GM23248 (cell line): Measurements from ENCODE around the gene SLC37A3. TPM values are rescaled to one million over a fixed set of nuclear protein-coding genes. Genes with fewer than 3 reads are reported as not detected.
"Not testable (repeated sequence)": the region's sequence is repeated elsewhere in the genome, so short reads cannot be mapped to it uniquely, and the experiment has no call there.

ENCODE experiments used
- DNase-seq: peaks from one replicate; pipeline ENCODE4 v3.0.0-alpha.2; 2015
- H2AFZ ChIP-seq: fragments of 200-600 bp; sonication (generic); 2 replicates; pipeline ENCODE4 v1.6.1; 2016; ENCODE audit warnings: antibody characterized with exemption
- H3F3A ChIP-seq: fragments of 200-600 bp; sonication (generic); 2 replicates; pipeline ENCODE4 v1.6.1; 2016; ENCODE audit warnings: mild to moderate bottlenecking, antibody characterized with exemption, mixed run types; ENCODE audit not compliant: insufficient read depth
- H3K27ac ChIP-seq: fragments of 200-600 bp; sonication (generic); 2 replicates; pipeline ENCODE4 v1.5.1; 2016; ENCODE audit warnings: mild to moderate bottlenecking
- H3K27me3 ChIP-seq: fragments of 200-600 bp; sonication (generic); replicated peaks from 2 replicates; pipeline ENCODE4 v1.6.1; 2016; ENCODE audit warnings: mild to moderate bottlenecking; ENCODE audit not compliant: insufficient read depth
- H3K36me3 ChIP-seq: fragments of 200-600 bp; sonication (generic); 2 replicates; pipeline ENCODE4 v1.6.1; 2016; ENCODE audit warnings: low read depth, mild to moderate bottlenecking
- H3K4me1 ChIP-seq: fragments of 200-600 bp; sonication (generic); 2 replicates; pipeline ENCODE4 v1.6.1; 2016; ENCODE audit warnings: mild to moderate bottlenecking; ENCODE audit not compliant: insufficient read depth
- H3K4me2 ChIP-seq: fragments of 200-600 bp; sonication (generic); one replicate; pipeline ENCODE4 v1.6.1; 2016; ENCODE audit warnings: mild to moderate bottlenecking; ENCODE audit not compliant: unreplicated experiment
- H3K4me3 ChIP-seq: fragments of 200-600 bp; sonication (generic); 2 replicates; pipeline ENCODE4 v1.5.1; 2016; ENCODE audit warnings: mild to moderate bottlenecking
- H3K79me2 ChIP-seq: fragments of 200-600 bp; sonication (generic); 2 replicates; pipeline ENCODE4 v1.6.1; 2016; ENCODE audit warnings: mild to moderate bottlenecking; ENCODE audit not compliant: insufficient read depth
- H3K9ac ChIP-seq: fragments of 200-600 bp; sonication (generic); 2 replicates; pipeline ENCODE4 v1.6.1; 2016; ENCODE audit warnings: mild to moderate bottlenecking
- H3K9me2 ChIP-seq: fragments of 200-600 bp; sonication (generic); 2 replicates; pipeline ENCODE4 v1.6.1; 2016; ENCODE audit warnings: mixed run types, mild to moderate bottlenecking, moderate library complexity; ENCODE audit not compliant: insufficient read depth
- H3K9me3 ChIP-seq: fragments of 200-600 bp; sonication (generic); one replicate; pipeline ENCODE4 v1.6.1; 2017; ENCODE audit warnings: low read depth
- H4K20me1 ChIP-seq: fragments of 200-600 bp; sonication (generic); 2 replicates; pipeline ENCODE4 v1.6.0; 2016; ENCODE audit not compliant: insufficient read depth
- EZH2 ChIP-seq: fragments of 200-600 bp; sonication (generic); IDR thresholded peaks from 2 replicates; pipeline ENCODE4 v1.6.1; 2018; ENCODE audit warnings: antibody characterized with exemption, mild to moderate bottlenecking; ENCODE audit not compliant: insufficient read depth, poor library complexity, severe bottlenecking
- EZH2phosphoT487 ChIP-seq: fragments of 200-600 bp; sonication (generic); IDR thresholded peaks from 2 replicates; pipeline ENCODE4 v1.6.1; 2018; ENCODE audit warnings: antibody characterized with exemption, moderate library complexity, mild to moderate bottlenecking, low read depth; ENCODE audit not compliant: insufficient read depth
- WGBS, 2 experiments: methylation state at CpG; one replicate each; pipeline ENCODE4 v1.1.6; 2015 to 2017; ENCODE audit warnings: low lambda C conversion rate in 2 of 2, low coverage in 1 of 2; ENCODE audit errors: missing lambda C conversion rate in 2 of 2; 5-methylcytosine and 5-hydroxymethylcytosine counted together
- in situ Hi-C: fragments of 300-500 bp; cut with MboI; formaldehyde crosslinking; loops from 2 replicates; pipeline ENCODE4 v1.15.0; 2020
- polyA plus RNA-seq: library from polyadenylated mRNA; unstranded; fragments of >200 nt; fragmentation: Nextera tagmentation; extraction: Ambion mirVana; gene quantifications from 2 replicates; pipeline ENCODE4 v1.2.1, GENCODE V29; 2016
- total RNA-seq: library from RNA; depleted of rRNA; stranded (reverse); fragments of >200 nt; shearing (Covaris generic); gene quantifications from 2 replicates; pipeline ENCODE4 v1.2.3, GENCODE V29; 2014

The SLC37A3 gene
- total and polyA plus RNA-seq, 2 experiments from 2014 or later, result 39.8 to 61.7 TPM

- no peaks in the 10 kb centered on the region for H3K79me2 ChIP-seq
- peak overlapping the region; percentile 87 for H2AFZ ChIP-seq
- DNase-seq, result peak; percentile 70
- H3K4me1 ChIP-seq, result peaks cover 31% of the 10 kb centered on the region
- H4K20me1 ChIP-seq, result no peaks in the 10 kb centered on the region
- H3F3A ChIP-seq, result peaks cover 22% of the 10 kb centered on the region
- peak overlapping the region; percentile 59 for H3K4me3 ChIP-seq
- in situ Hi-C loops, result no loop called here
- H3K36me3 ChIP-seq, result no peaks in the 10 kb centered on the region
- peak overlapping the region; percentile 86 for H3K27ac ChIP-seq
- WGBS, 2 experiments, result 42 to 43% methylated on average over 21 of the region's 21 CpGs
- TF ChIP-seq EZH2phosphoT487 (no peak), EZH2 (no peak)
- no peaks in the 10 kb centered on the region for H3K9me3 ChIP-seq
- peak overlapping the region; percentile 84 for H3K4me2 ChIP-seq
- peak overlapping the region; percentile 75 for H3K9ac ChIP-seq
- no peaks in the 10 kb centered on the region for H3K27me3 ChIP-seq
- no peaks in the 10 kb centered on the region for H3K9me2 ChIP-seq
Measured at GRCh38 chr7:140314573-140315480, 83.5 kb downstream of the SLC37A3 start.

GRCh38 chr7:140312141-140312846 is 86.0 kb downstream of the SLC37A3 start:
- Histone ChIP-seq H3K9me2 (no peaks in the 10 kb centered on the region), H4K20me1 (no peaks in the 10 kb centered on the region), H3K27ac (no peak overlapping the region), H3K4me2 (no peak overlapping the region), H3K9ac (no peak overlapping the region), H3K27me3 (no peaks in the 10 kb centered on the region), H3F3A (peaks cover 22% of the 10 kb centered on the region), H2AFZ (no peak overlapping the region), H3K4me1 (peaks cover 31% of the 10 kb centered on the region), H3K36me3 (no peaks in the 10 kb centered on the region), H3K9me3 (no peaks in the 10 kb centered on the region), H3K79me2 (no peaks in the 10 kb centered on the region), H3K4me3 (no peak overlapping the region)
- no peak for TF ChIP-seq EZH2
- TF ChIP-seq EZH2phosphoT487, result no peak
- whole genome bisulfite sequencing, 2 experiments, result 91 to 96% methylated on average over 2 of the region's 2 CpGs
- DNase-seq, result no peak
- in situ Hi-C loops, result no loop called here

GRCh38 chr7:140311128-140311527 is 87.2 kb downstream of the SLC37A3 start:
- H3K4me2 ChIP-seq, H3K27ac ChIP-seq, in situ Hi-C loops, H4K20me1 ChIP-seq, DNase-seq, H3K27me3 ChIP-seq, H3K9ac ChIP-seq, H3K9me3 ChIP-seq, H3K9me2 ChIP-seq, H2AFZ ChIP-seq, H3K4me3 ChIP-seq, H3K36me3 ChIP-seq, H3K79me2 ChIP-seq: not testable (repeated sequence)
- Histone ChIP-seq H3F3A (peaks cover 14% of the 10 kb centered on the region), H3K4me1 (peaks cover 20% of the 10 kb centered on the region)
- 69 to 71% methylated on average over 2 of the region's 2 CpGs for WGBS, 2 experiments

GRCh38 chr7:140310337-140311002 is 87.9 kb downstream of the SLC37A3 start:
- H3K79me2 ChIP-seq, result no peaks in the 10 kb centered on the region
- no peak overlapping the region for H3K4me3 ChIP-seq
- no peak overlapping the region for H3K4me2 ChIP-seq
- H4K20me1 ChIP-seq, result no peaks in the 10 kb centered on the region
- H3K4me1 ChIP-seq, result peaks cover 14% of the 10 kb centered on the region
- H3K9ac ChIP-seq, result no peak overlapping the region
- H3K9me2 ChIP-seq, result no peaks in the 10 kb centered on the region
- WGBS, 2 experiments, result 94 to 97% methylated on average over 3 of the region's 3 CpGs
- no peak overlapping the region for H2AFZ ChIP-seq
- H3K36me3 ChIP-seq, result no peaks in the 10 kb centered on the region
- no peaks in the 10 kb centered on the region for H3K27me3 ChIP-seq
- TF ChIP-seq EZH2, result no peak
- in situ Hi-C loops, result no loop called here
- DNase-seq, result no peak
- peaks cover 10% of the 10 kb centered on the region for H3F3A ChIP-seq
- H3K27ac ChIP-seq, result no peak overlapping the region
- H3K9me3 ChIP-seq, result no peaks in the 10 kb centered on the region
